GM12878 (cell line): ENCODE measurements around the gene PDE7B. TPM values are rescaled to one million over a fixed set of nuclear protein-coding genes. Genes with fewer than 3 reads are reported as not detected.

Experiments used
- ATAC-seq: fragments of 200-7000 bp; cut with Tn5 transposase; 3 replicates; pipeline ENCODE4 v1.9.1; 2020; ENCODE audit warnings: mild to moderate bottlenecking, moderate library complexity
- BruUV-seq: library from RNA; stranded (reverse); fragments of 400-500 nt; replicated peaks from 2 replicates; lab custom pipeline; 2021; lab: Mats Ljungman, UMichigan
- CTCF ChIA-PET: fragments of 300-600 bp; sonication (Branson Sonifier 250); formaldehyde crosslinking; extraction: SDS; loops from one replicate; lab custom pipeline; 2021; ENCODE audit warnings: inconsistent platforms; lab: Yijun Ruan, JAX
- POLR2A ChIA-PET: fragments of 350-600 bp; formaldehyde crosslinking; extraction: SDS; loops from one replicate; lab custom pipeline; 2021; ENCODE audit warnings: inconsistent platforms; lab: Charles Lee
- RAD21 ChIA-PET: fragments of 300-600 bp; sonication (Branson Sonifier 250); formaldehyde crosslinking; loops from one replicate; lab custom pipeline; 2023; ENCODE audit warnings: antibody characterized with exemption; ENCODE audit not compliant: unreplicated experiment; lab: Charles Lee
- SMC1A ChIA-PET: fragments of 300-600 bp; sonication (Branson Sonifier 250); formaldehyde crosslinking; loops from one replicate; lab custom pipeline; 2023; ENCODE audit not compliant: unreplicated experiment, uncharacterized antibody; lab: Charles Lee
- DNase-seq: peaks from one replicate; pipeline ENCODE4 v3.0.0-alpha.2; 2011; ENCODE audit warnings: low read depth, low spot score
- FAIRE-seq: peaks from 3 replicates; lab custom pipeline; 2011; peaks lifted over from hg19 to GRCh38; lab: Jason Lieb, UNC
- H2AFZ ChIP-seq: 2 replicates; pipeline ENCODE4 v1.6.0; 2011; ENCODE audit warnings: low read depth, low read length, control low read depth; ENCODE audit not compliant: control insufficient read depth
- H3K27ac ChIP-seq: 2 replicates; pipeline ENCODE4 v1.5.1; 2011; ENCODE audit warnings: control low read depth; ENCODE audit not compliant: control insufficient read depth, insufficient read depth
- H3K27me3 ChIP-seq, 2 experiments: replicated peaks in 1 of 2; 2 replicates each; pipeline versions ENCODE4 v1.6.0 to v1.6.1; 2011; ENCODE audit warnings: low read length in 1 of 2; ENCODE audit not compliant: control insufficient read depth in 2 of 2, insufficient read depth in 2 of 2
- H3K36me3 ChIP-seq, 2 experiments: 2 replicates each; pipeline ENCODE4 v1.5.1; 2011; ENCODE audit warnings: low read length in 1 of 2; ENCODE audit not compliant: control insufficient read depth in 2 of 2, insufficient read depth in 2 of 2
- H3K4me1 ChIP-seq: 2 replicates; pipeline ENCODE4 v1.6.1; 2011; ENCODE audit warnings: mild to moderate bottlenecking, low read length, moderate library complexity, mixed read lengths; ENCODE audit not compliant: control insufficient read depth, insufficient read depth
- H3K4me2 ChIP-seq: 2 replicates; pipeline ENCODE4 v1.6.0; 2011; ENCODE audit warnings: control low read depth; ENCODE audit not compliant: control insufficient read depth, insufficient read depth
- H3K4me3 ChIP-seq: fragments of 200-600 bp; sonication (generic); 2 replicates; pipeline ENCODE4 v1.5.1; 2016
- H3K79me2 ChIP-seq: 2 replicates; pipeline ENCODE4 v1.6.0; 2011; ENCODE audit warnings: low read length; ENCODE audit not compliant: control insufficient read depth, insufficient read depth
- H3K9ac ChIP-seq: 2 replicates; pipeline ENCODE4 v1.8.0; 2011; ENCODE audit warnings: low read length, control low read depth, mixed read lengths; ENCODE audit not compliant: control insufficient read depth, insufficient read depth
- H3K9me3 ChIP-seq: replicated peaks from 3 replicates; pipeline ENCODE4 v1.5.1; 2011; ENCODE audit warnings: mild to moderate bottlenecking, low read length; ENCODE audit not compliant: control insufficient read depth, insufficient read depth
- H4K20me1 ChIP-seq: 2 replicates; pipeline ENCODE4 v1.6.0; 2011; ENCODE audit not compliant: control insufficient read depth, insufficient read depth
- BCLAF1 ChIP-seq: fragments of 450-650 bp; IDR thresholded peaks from 2 replicates; pipeline ENCODE4 v1.6.1; 2017; ENCODE audit warnings: antibody characterized with exemption, mild to moderate bottlenecking, moderate library complexity
- BMI1 ChIP-seq: fragments of 450-650 bp; IDR thresholded peaks from 2 replicates; pipeline ENCODE4 v1.6.1; 2016; ENCODE audit warnings: mild to moderate bottlenecking, moderate library complexity, borderline replicate concordance
- CBX5 ChIP-seq: sonication (generic); IDR thresholded peaks from 2 replicates; pipeline ENCODE4 v1.6.1; 2016; ENCODE audit warnings: low read depth, moderate library complexity, mild to moderate bottlenecking, inconsistent platforms
- EED ChIP-seq: sonication (generic); IDR thresholded peaks from 2 replicates; pipeline ENCODE4 v1.6.1; 2016; ENCODE audit warnings: antibody characterized with exemption, low read depth
- HDGF ChIP-seq: fragments of 450-650 bp; IDR thresholded peaks from 2 replicates; pipeline ENCODE4 v1.6.1; 2016; ENCODE audit warnings: antibody characterized with exemption
- LARP7 ChIP-seq: fragments of 450-650 bp; IDR thresholded peaks from 2 replicates; pipeline ENCODE4 v1.6.1; 2017; ENCODE audit warnings: mild to moderate bottlenecking
- MTA3 ChIP-seq: IDR thresholded peaks from 2 replicates; pipeline ENCODE4 v1.6.1; 2012; ENCODE audit warnings: low read length, inconsistent platforms, borderline replicate concordance
- PAX5 ChIP-seq: IDR thresholded peaks from 2 replicates; pipeline ENCODE4 v1.6.1; 2011; ENCODE audit warnings: low read depth, low read length, borderline replicate concordance
- PKNOX1 ChIP-seq: fragments of 450-650 bp; IDR thresholded peaks from 2 replicates; pipeline ENCODE4 v1.6.1; 2016; ENCODE audit warnings: mild to moderate bottlenecking
- RAD21 ChIP-seq: IDR thresholded peaks from 2 replicates; pipeline ENCODE4 v1.6.1; 2011; ENCODE audit warnings: mild to moderate bottlenecking, low read depth, low read length, moderate library complexity; ENCODE audit not compliant: insufficient read depth
- RELB ChIP-seq: fragments of 450-650 bp; IDR thresholded peaks from 2 replicates; pipeline ENCODE4 v1.6.1; 2017; ENCODE audit warnings: low read depth, mild to moderate bottlenecking, moderate library complexity
- USF1 ChIP-seq: IDR thresholded peaks from 2 replicates; pipeline ENCODE4 v1.6.1; 2011; ENCODE audit warnings: borderline replicate concordance, low read depth, mild to moderate bottlenecking, moderate library complexity, mixed read lengths, low read length; ENCODE audit not compliant: insufficient read depth; ENCODE audit errors: extremely low read length
- USF2 ChIP-seq: IDR thresholded peaks from 2 replicates; pipeline ENCODE4 v1.6.1; 2011; ENCODE audit warnings: low read depth, low read length, improper control_type of control experiment, borderline replicate concordance
- WGBS: methylation state at CpG from one replicate; pipeline ENCODE4 v1.1.6; 2016; ENCODE audit warnings: low lambda C conversion rate; ENCODE audit not compliant: insufficient replicate concordance, insufficient coverage; ENCODE audit errors: missing lambda C conversion rate; 5-methylcytosine and 5-hydroxymethylcytosine counted together
- in situ Hi-C: fragments of 300-500 bp; cut with MboI; formaldehyde crosslinking; loops from 9 replicates; pipeline ENCODE4 v1.14.3; 2018; ENCODE audit warnings: mixed read lengths
- intact Hi-C: fragments of 100-400 bp; cut with micrococcal nuclease; formaldehyde crosslinking; loops from one replicate; pipeline ENCODE4 v1.14.2; 2022; ENCODE audit not compliant: unreplicated experiment
- polyA plus RNA-seq, 11 experiments: library from polyadenylated mRNA; depleted of rRNA in 4 of 11; unstranded in 6 of 11; stranded (reverse) in 5 of 11; fragments of >200 nt; fragmentation: Nextera tagmentation in 4 of 11; fragmentation: Illumina TruSeq in 1 of 11; extraction: Ambion mirVana in 4 of 11; extraction: Trizol in 1 of 11; gene quantifications; 1 replicate in 1 of 11; 2 replicates in 10 of 11; pipeline versions ENCODE4 v1.2.1 to v1.2.3, GENCODE V29; 2011 to 2016; ENCODE audit warnings: inconsistent platforms in 2 of 11, missing spikeins in 2 of 11, low read depth in 1 of 11
- total RNA-seq, 4 experiments: library from RNA; depleted of rRNA in 3 of 4; stranded (reverse); fragments of >200 nt in 3 of 4; fragmentation: Illumina TruSeq in 1 of 4; extraction: Trizol in 1 of 4; gene quantifications; 2 replicates each; pipeline versions ENCODE4 v1.2.1 to v1.2.3, GENCODE V29; 2013 to 2021

Gene PDE7B
- total and polyA plus RNA-seq, 10 of the 15 experiments (the other 5 are each of a cell fraction or from before 2014, with no cell fraction given), result not detected

GRCh38 chr6:136036601-136037000 is 185.1 kb downstream of the PDE7B start:
- no peak for ATAC-seq
- BruUV-seq, result no TSS peak
- Histone ChIP-seq H3K9ac (no peak overlapping the region), H3K79me2 (no peaks in the 10 kb centered on the region), H3K27me3 (no peaks in the 10 kb centered on the region; a peak in 2 of 4 replicates), H3K36me3 (no peaks in the 10 kb centered on the region), H2AFZ (no peak overlapping the region), H3K27ac (no peak overlapping the region), H3K4me3 (no peak overlapping the region), H3K4me1 (no peaks in the 10 kb centered on the region), H3K9me3 (no peaks in the 10 kb centered on the region), H3K4me2 (no peak overlapping the region), H4K20me1 (no peaks in the 10 kb centered on the region)
- RAD21 ChIA-PET, result no interaction called here
- WGBS, result 28% methylated on average over 4 of the region's 4 CpGs
- in situ Hi-C loops, result no loop called here
- SMC1A ChIA-PET, result interaction anchor here (1.2 kb wide), 1 partner anchor 481 kb away, joined by 3 read pairs; no protein-coding TSS in a partner anchor
- FAIRE-seq, result no peak
- no peak for DNase-seq
- POLR2A ChIA-PET, result no interaction called here
- intact Hi-C loops, result loop anchor here (10.0 kb wide), 1 partner anchor 278 kb away; no protein-coding TSS in a partner anchor
- CTCF ChIA-PET, result no interaction called here
- TF ChIP-seq LARP7, result no peak
- TF ChIP-seq BMI1, result no peak
- TF ChIP-seq MTA3, result no peak
- TF ChIP-seq RELB, result no peak
- TF ChIP-seq BCLAF1, result no peak
- TF ChIP-seq HDGF, result no peak
- TF ChIP-seq PAX5, result no peak
- no peak for TF ChIP-seq PKNOX1
- TF ChIP-seq CBX5, result no peak
- no peak for TF ChIP-seq EED
- TF ChIP-seq USF2, result no peak
- TF ChIP-seq USF1, result no peak
- TF ChIP-seq RAD21, result no peak
